Endothelial cell of umbilical vein (primary cell): Measurements from ENCODE around the gene OCIAD2. TPM values are rescaled to one million over a fixed set of nuclear protein-coding genes. Genes with fewer than 3 reads are reported as not detected.

Source experiments
- BruUV-seq: library from RNA; stranded (reverse); fragments of 400-500 nt; replicated peaks from 2 replicates; lab custom pipeline; 2021; lab: Mats Ljungman, UMichigan
- CTCF ChIA-PET: fragments of 300-600, 350-600 bp; sonication (Branson Sonifier 250); formaldehyde crosslinking; loops from one replicate; lab custom pipeline; 2021; ENCODE audit warnings: antibody characterized with exemption, inconsistent platforms; lab: Charles Lee
- POLR2A ChIA-PET: fragments of 300-600, 350-600 bp; sonication (Branson Sonifier 250); formaldehyde crosslinking; loops from one replicate; lab custom pipeline; 2021; ENCODE audit warnings: antibody characterized with exemption, inconsistent platforms; lab: Charles Lee
- DNase-seq: peaks from one replicate; pipeline ENCODE4 v3.0.0-alpha.2; 2011; ENCODE audit warnings: low read depth, low spot score
- FAIRE-seq: peaks from 2 replicates; lab custom pipeline; 2011; peaks lifted over from hg19 to GRCh38; lab: Jason Lieb, UNC
- H2AFZ ChIP-seq: 2 replicates; pipeline ENCODE4 v1.6.0; 2012; ENCODE audit warnings: low read depth, low read length, control low read depth, inconsistent platforms
- H3K27ac ChIP-seq: 2 replicates; pipeline ENCODE4 v1.5.1; 2011; ENCODE audit warnings: low read depth, mild to moderate bottlenecking, control low read depth, low read length, moderate library complexity; ENCODE audit not compliant: insufficient read depth
- H3K27me3 ChIP-seq, 2 experiments: 2 replicates each; pipeline versions ENCODE4 v1.6.0 to v1.6.1; 2011; ENCODE audit warnings: low read length in 2 of 2, mixed read lengths in 1 of 2; ENCODE audit not compliant: control insufficient read depth in 2 of 2, insufficient read depth in 2 of 2
- H3K36me3 ChIP-seq, 2 experiments: 2 replicates in 1 of 2; 3 replicates in 1 of 2; pipeline ENCODE4 v1.5.1; 2011; ENCODE audit warnings: low read length in 2 of 2, mild to moderate bottlenecking in 1 of 2, moderate library complexity in 1 of 2; ENCODE audit not compliant: control insufficient read depth in 2 of 2, insufficient read depth in 2 of 2; ENCODE audit errors: extremely low read depth in 1 of 2
- H3K4me1 ChIP-seq: 3 replicates; pipeline ENCODE4 v1.5.1; 2011; ENCODE audit warnings: mild to moderate bottlenecking, low read length; ENCODE audit not compliant: control insufficient read depth, insufficient read depth; ENCODE audit errors: extremely low read depth
- H3K4me2 ChIP-seq: 2 replicates; pipeline ENCODE4 v1.6.1; 2011; ENCODE audit warnings: low read length, control low read depth, mixed read lengths; ENCODE audit not compliant: insufficient read depth
- H3K4me3 ChIP-seq, 3 experiments: fragments of 200-600 bp in 1 of 3; sonication (generic), shearing (Covaris generic) in 1 of 3; replicated peaks in 1 of 3; 2 replicates each; pipeline ENCODE4 v1.5.1; 2011 to 2016; ENCODE audit warnings: control low read depth in 3 of 3, low read length in 3 of 3, mild to moderate bottlenecking in 2 of 3, inconsistent platforms in 1 of 3, low read depth in 1 of 3, moderate library complexity in 1 of 3; ENCODE audit not compliant: insufficient read depth in 1 of 3
- H3K79me2 ChIP-seq: 2 replicates; pipeline ENCODE4 v1.6.0; 2012; ENCODE audit warnings: low read length, inconsistent platforms; ENCODE audit not compliant: control insufficient read depth, insufficient read depth
- H3K9ac ChIP-seq: replicated peaks from 2 replicates; pipeline ENCODE3; 2011; ENCODE audit warnings: low read length, control low read depth; ENCODE audit not compliant: insufficient read depth; ENCODE audit errors: extremely low read depth
- H3K9me1 ChIP-seq: replicated peaks from 3 replicates; pipeline ENCODE4 v1.6.0; 2011; ENCODE audit warnings: mild to moderate bottlenecking, low read length; ENCODE audit not compliant: control insufficient read depth, insufficient read depth; ENCODE audit errors: extremely low read depth
- H3K9me3 ChIP-seq: replicated peaks from 2 replicates; pipeline ENCODE4 v1.5.1; 2012; ENCODE audit warnings: low read length, inconsistent platforms; ENCODE audit not compliant: control insufficient read depth, insufficient read depth
- H4K20me1 ChIP-seq: replicated peaks from 2 replicates; pipeline ENCODE3; 2011; ENCODE audit warnings: mild to moderate bottlenecking, low read length; ENCODE audit not compliant: control insufficient read depth, insufficient read depth; ENCODE audit errors: extremely low read depth
- EZH2 ChIP-seq: IDR thresholded peaks from 2 replicates; pipeline ENCODE4 v1.6.1; 2012; ENCODE audit warnings: borderline replicate concordance, low read depth, mild to moderate bottlenecking, moderate library complexity, low read length, inconsistent platforms; ENCODE audit not compliant: severe bottlenecking
- FOS ChIP-seq: IDR thresholded peaks from 2 replicates; pipeline ENCODE4 v1.6.1; 2011; ENCODE audit warnings: mild to moderate bottlenecking, low read length, moderate library complexity, borderline replicate concordance; ENCODE audit not compliant: insufficient read depth
- GATA2 ChIP-seq: IDR thresholded peaks from 2 replicates; pipeline ENCODE4 v1.7.0; 2011; ENCODE audit warnings: low read depth, mild to moderate bottlenecking, moderate library complexity, mixed read lengths, low read length; ENCODE audit not compliant: insufficient read length, insufficient read depth
- JUN ChIP-seq: IDR thresholded peaks from 2 replicates; pipeline ENCODE4 v1.6.1; 2011; ENCODE audit warnings: borderline replicate concordance, low read depth; ENCODE audit not compliant: insufficient read length, insufficient read depth
- MAX ChIP-seq: IDR thresholded peaks from 2 replicates; pipeline ENCODE4 v1.6.1; 2011; ENCODE audit not compliant: insufficient read depth, insufficient read length
- MYC ChIP-seq: IDR thresholded peaks from one replicate; pipeline ENCODE4 v1.6.1; 2011; ENCODE audit warnings: mild to moderate bottlenecking, low read depth, low read length
- POLR2A ChIP-seq: IDR thresholded peaks from 2 replicates; pipeline ENCODE4 v1.6.1; 2012; ENCODE audit warnings: low read depth, mild to moderate bottlenecking, control low read depth, low read length
- POLR2AphosphoS5 ChIP-seq: IDR thresholded peaks from 2 replicates; pipeline ENCODE4 v1.6.1; 2012; ENCODE audit warnings: low read depth, mild to moderate bottlenecking, control low read depth, low read length, moderate library complexity; ENCODE audit not compliant: insufficient read depth
- dilution Hi-C: fragments of 300-500 bp; cut with MboI; formaldehyde crosslinking; loops from one replicate; pipeline ENCODE4 v1.15.0; 2019; ENCODE audit warnings: low sequenced_read_pairs; ENCODE audit not compliant: extremely low pct_ligation_motif_present
- intact Hi-C: fragments of 100-400 bp; cut with micrococcal nuclease; formaldehyde crosslinking; loops from one replicate; pipeline ENCODE4 v1.10.0; 2022
- polyA plus RNA-seq, 4 experiments: library from polyadenylated mRNA; depleted of rRNA in 3 of 4; stranded (reverse) in 3 of 4; unstranded in 1 of 4; fragments of >200 nt; gene quantifications; 2 replicates each; pipeline versions ENCODE4 v1.2.1 to v1.2.3, GENCODE V29; 2011 to 2012; ENCODE audit warnings: missing spikeins in 1 of 4
- total RNA-seq: library from RNA; stranded (reverse); gene quantifications from 2 replicates; pipeline ENCODE4 v1.2.3, GENCODE V29; 2021
- TF ChIP-seq, protein P1 (sequence below), 2 donors: IDR thresholded peaks; 1 replicate in 1 of 2; 2 replicates in 1 of 2; pipeline ENCODE4 v1.5.1; 2011; ENCODE audit warnings: low read length in 2 of 2, mild to moderate bottlenecking in 2 of 2, moderate library complexity in 2 of 2, control low read depth in 1 of 2, inconsistent platforms in 1 of 2, low read depth in 1 of 2; ENCODE audit not compliant: insufficient read depth in 1 of 2; ENCODE audit errors: extremely low read depth in 1 of 2

Gene OCIAD2
- total and polyA plus RNA-seq, 2 donors (not counting 3 experiments of a cell fraction or from before 2014, with no cell fraction given) = 99.0 to 119 TPM

- no peak overlapping the region for H2AFZ ChIP-seq
- DNase-seq (no peak), FAIRE-seq (no peak)
- H3K9me1 ChIP-seq = no peaks in the 10 kb centered on the region
- H3K9me3 ChIP-seq = no peaks in the 10 kb centered on the region
- H4K20me1 ChIP-seq = no peaks in the 10 kb centered on the region
- no peak overlapping the region for H3K4me2 ChIP-seq
- CTCF ChIA-PET = no interaction called here
- intact Hi-C loops (no loop called here), dilution Hi-C loops (no loop called here)
- POLR2A ChIA-PET = no interaction called here
- no peak for TF ChIP-seq MAX
- TF ChIP-seq, protein P1, sequence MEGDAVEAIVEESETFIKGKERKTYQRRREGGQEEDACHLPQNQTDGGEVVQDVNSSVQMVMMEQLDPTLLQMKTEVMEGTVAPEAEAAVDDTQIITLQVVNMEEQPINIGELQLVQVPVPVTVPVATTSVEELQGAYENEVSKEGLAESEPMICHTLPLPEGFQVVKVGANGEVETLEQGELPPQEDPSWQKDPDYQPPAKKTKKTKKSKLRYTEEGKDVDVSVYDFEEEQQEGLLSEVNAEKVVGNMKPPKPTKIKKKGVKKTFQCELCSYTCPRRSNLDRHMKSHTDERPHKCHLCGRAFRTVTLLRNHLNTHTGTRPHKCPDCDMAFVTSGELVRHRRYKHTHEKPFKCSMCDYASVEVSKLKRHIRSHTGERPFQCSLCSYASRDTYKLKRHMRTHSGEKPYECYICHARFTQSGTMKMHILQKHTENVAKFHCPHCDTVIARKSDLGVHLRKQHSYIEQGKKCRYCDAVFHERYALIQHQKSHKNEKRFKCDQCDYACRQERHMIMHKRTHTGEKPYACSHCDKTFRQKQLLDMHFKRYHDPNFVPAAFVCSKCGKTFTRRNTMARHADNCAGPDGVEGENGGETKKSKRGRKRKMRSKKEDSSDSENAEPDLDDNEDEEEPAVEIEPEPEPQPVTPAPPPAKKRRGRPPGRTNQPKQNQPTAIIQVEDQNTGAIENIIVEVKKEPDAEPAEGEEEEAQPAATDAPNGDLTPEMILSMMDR (IDR thresholded peaks at IDR 0.05; ENCODE audit: extremely low read depth in 1 of 2, insufficient read depth in 1 of 2, low read depth in 1 of 2, low read length in 2 of 2) = no peak
- peaks cover 0 to 3% of the 10 kb centered on the region in 2 experiments for H3K27me3 ChIP-seq
- H3K27ac ChIP-seq = no peak overlapping the region
- H3K79me2 ChIP-seq = no peaks in the 10 kb centered on the region
- peaks cover 7% of the 10 kb centered on the region for H3K4me1 ChIP-seq
- H3K36me3 ChIP-seq = no peaks in the 10 kb centered on the region
- no TSS peak for BruUV-seq
- H3K9ac ChIP-seq = no peak overlapping the region
- no peak overlapping the region for H3K4me3 ChIP-seq
Measured at GRCh38 chr4:48937033-48937432, 30.5 kb upstream of the OCIAD2 start.

DNA sequence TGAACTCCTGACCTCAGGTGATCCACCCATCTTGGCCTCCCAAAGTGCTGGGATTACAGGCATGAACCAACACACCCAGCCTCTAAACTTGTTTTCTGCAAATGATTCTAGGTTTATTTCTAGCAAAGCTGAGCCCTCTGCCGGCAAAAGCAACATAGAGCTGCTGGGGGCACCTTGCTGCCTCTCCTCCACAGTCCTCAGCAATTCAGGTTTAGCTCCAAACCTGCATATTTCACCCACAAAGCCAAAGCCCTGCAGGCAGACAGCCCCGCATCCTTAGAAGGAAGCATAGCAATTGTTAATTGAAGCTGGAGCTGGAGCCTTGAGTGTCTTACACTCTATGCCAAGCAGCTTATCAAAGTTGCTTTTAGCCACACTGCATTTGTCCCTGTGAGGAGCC, 24.9 kb upstream of the OCIAD2 start:
- DNase-seq (no peak), FAIRE-seq (no peak)
- ChIA-PET POLR2A (no interaction called here), CTCF (interaction anchor here (0.5 to 1.4 kb wide), 4 partner anchors 14 to 21 kb away, joined by 3 to 8 read pairs (median 3); no protein-coding TSS in a partner anchor)
- no peaks in the 10 kb centered on the region for H3K9me3 ChIP-seq
- H3K4me1 ChIP-seq = no peaks in the 10 kb centered on the region
- no TSS peak for BruUV-seq
- no peak overlapping the region for H3K9ac ChIP-seq
- H3K9me1 ChIP-seq = no peaks in the 10 kb centered on the region
- no peaks in the 10 kb centered on the region for H4K20me1 ChIP-seq
- intact Hi-C loops (no loop called here), dilution Hi-C loops (no loop called here)
- no peak overlapping the region for H3K4me2 ChIP-seq
- no peak for TF ChIP-seq MYC
- no peak for TF ChIP-seq FOS
- no peak for TF ChIP-seq MAX
- TF ChIP-seq JUN = no peak
- no peak for TF ChIP-seq POLR2AphosphoS5
- TF ChIP-seq EZH2 = no peak
- no peak for TF ChIP-seq GATA2
- TF ChIP-seq, protein P1 (IDR thresholded peaks at IDR 0.05; ENCODE audit: extremely low read depth in 1 of 2, insufficient read depth in 1 of 2, low read depth in 1 of 2, low read length in 2 of 2) = no peak
- no peak for TF ChIP-seq POLR2A
- no peaks in the 10 kb centered on the region for H3K79me2 ChIP-seq
- no peak overlapping the region for H2AFZ ChIP-seq
- no peak overlapping the region for H3K4me3 ChIP-seq
- no peaks in the 10 kb centered on the region for H3K27me3 ChIP-seq
- H3K36me3 ChIP-seq = no peaks in the 10 kb centered on the region
- no peak overlapping the region for H3K27ac ChIP-seq
